Peyer's patch (tissue), 4 donors: ENCODE measurements around the gene ABCB9.

Experiments used
- POLR2A ChIP-seq, 2 donors: fragments of 450-650 bp; IDR thresholded peaks; one replicate each; pipeline ENCODE4 v1.5.1; 2017; ENCODE audit warnings: antibody characterized with exemption in 2 of 2, mild to moderate bottlenecking in 2 of 2, moderate library complexity in 2 of 2
- TF ChIP-seq, protein P1 (sequence below), 6 experiments: fragments of 450-650 bp in 4 of 6; fragments of 200-600 bp in 2 of 6; sonication (generic) in 1 of 6; IDR thresholded peaks; one replicate each; pipeline ENCODE4 v1.5.1; 2017 to 2019; ENCODE audit warnings: antibody characterized with exemption in 6 of 6, mild to moderate bottlenecking in 3 of 6, moderate library complexity in 1 of 6

DNA sequence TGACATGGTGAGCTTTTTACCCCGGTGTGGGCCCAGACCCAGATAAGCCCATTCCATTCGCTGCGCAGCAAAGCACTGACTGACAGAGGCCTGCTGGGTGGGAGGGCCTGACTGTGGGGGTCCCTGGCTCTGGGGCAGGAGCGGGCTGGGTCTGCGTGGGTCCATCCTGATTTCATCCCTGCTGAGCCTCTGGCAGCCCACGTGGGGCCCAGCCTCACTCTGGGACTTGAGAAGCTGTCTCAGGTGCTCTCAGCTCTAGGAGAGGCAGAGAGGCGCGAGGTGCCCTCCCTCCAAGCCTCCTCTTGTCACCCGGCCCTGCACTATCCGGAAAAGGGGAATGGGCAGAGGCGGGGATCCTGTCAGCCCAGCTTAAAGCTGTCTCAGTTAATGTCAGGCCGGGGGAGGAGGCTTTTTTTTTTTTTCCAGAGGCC is 927 bp downstream of the ABCB9 start:
- TF ChIP-seq, protein P1, sequence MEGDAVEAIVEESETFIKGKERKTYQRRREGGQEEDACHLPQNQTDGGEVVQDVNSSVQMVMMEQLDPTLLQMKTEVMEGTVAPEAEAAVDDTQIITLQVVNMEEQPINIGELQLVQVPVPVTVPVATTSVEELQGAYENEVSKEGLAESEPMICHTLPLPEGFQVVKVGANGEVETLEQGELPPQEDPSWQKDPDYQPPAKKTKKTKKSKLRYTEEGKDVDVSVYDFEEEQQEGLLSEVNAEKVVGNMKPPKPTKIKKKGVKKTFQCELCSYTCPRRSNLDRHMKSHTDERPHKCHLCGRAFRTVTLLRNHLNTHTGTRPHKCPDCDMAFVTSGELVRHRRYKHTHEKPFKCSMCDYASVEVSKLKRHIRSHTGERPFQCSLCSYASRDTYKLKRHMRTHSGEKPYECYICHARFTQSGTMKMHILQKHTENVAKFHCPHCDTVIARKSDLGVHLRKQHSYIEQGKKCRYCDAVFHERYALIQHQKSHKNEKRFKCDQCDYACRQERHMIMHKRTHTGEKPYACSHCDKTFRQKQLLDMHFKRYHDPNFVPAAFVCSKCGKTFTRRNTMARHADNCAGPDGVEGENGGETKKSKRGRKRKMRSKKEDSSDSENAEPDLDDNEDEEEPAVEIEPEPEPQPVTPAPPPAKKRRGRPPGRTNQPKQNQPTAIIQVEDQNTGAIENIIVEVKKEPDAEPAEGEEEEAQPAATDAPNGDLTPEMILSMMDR (IDR thresholded peaks at IDR 0.05): no peak
- TF ChIP-seq POLR2A (IDR thresholded peaks at IDR 0.05): no peak
